Measurements from ENCODE around the gene IL7R.

DNA sequence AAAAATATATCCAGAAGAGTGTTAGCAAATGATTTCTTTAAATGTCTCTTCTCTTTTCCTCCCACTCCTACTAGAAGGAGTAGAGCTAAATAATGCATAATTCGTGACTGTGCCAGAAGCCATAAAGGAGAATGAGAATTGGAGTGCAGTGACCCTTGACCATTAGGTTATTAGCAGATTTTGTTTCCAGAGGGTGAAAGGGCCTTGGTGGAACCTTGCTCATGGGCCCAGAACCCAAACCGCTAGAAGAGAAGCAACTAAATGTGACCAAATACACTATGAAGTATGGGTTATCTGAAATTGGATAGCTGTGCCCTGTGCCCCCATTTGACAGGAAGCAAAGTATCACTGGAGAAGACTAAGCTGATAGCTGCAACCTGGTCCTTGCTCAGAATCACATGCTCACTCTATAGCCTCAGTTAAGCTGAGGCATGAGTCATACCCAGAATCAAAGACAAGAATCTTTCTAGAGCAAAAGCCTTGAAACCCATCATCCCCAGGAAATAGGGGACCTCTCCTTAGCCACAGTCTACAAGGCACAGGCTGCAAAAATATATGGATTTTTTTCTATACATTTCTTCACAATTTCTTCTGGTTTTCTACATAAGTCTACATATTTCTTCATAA is 45.5 kb downstream of the IL7R start:
- no peak for TF ChIP-seq POLR2AphosphoS5 (IDR thresholded peaks at IDR 0.05; ENCODE audit: low read depth, low read length)
- no peak for TF ChIP-seq TAF1 (IDR thresholded peaks at IDR 0.05; ENCODE audit: borderline replicate concordance, low read depth, low read length)
- TF ChIP-seq POLR2A (IDR thresholded peaks at IDR 0.05; ENCODE audit: low read depth, low read length), result no peak

All from GM12892 (cell line).